D721Med (cell line): ENCODE results near the gene OR12D1.
"Not testable (repeated sequence)": the region's sequence is repeated elsewhere in the genome, so short reads cannot be mapped to it uniquely, and the experiment has no call there.

Experiments
- DNase-seq: peaks from one replicate; pipeline ENCODE4 v3.0.0; 2011; ENCODE audit warnings: low spot score; ENCODE audit not compliant: insufficient read length
- FAIRE-seq: peaks from 2 replicates; lab custom pipeline; 2011; peaks lifted over from hg19 to GRCh38; lab: Jason Lieb, UNC
- TF ChIP-seq, protein P1 (sequence below): IDR thresholded peaks from 2 replicates; pipeline ENCODE4 v1.5.1; 2012; ENCODE audit warnings: mild to moderate bottlenecking, control low read depth; ENCODE audit not compliant: insufficient read depth; ENCODE audit errors: missing control alignments

OR12D1 gene

GRCh38 chr6:29403801-29404200, 10.9 kb upstream of the OR12D1 start:
- DNase-seq (no peak), FAIRE-seq (no peak)
- TF ChIP-seq, protein P1, sequence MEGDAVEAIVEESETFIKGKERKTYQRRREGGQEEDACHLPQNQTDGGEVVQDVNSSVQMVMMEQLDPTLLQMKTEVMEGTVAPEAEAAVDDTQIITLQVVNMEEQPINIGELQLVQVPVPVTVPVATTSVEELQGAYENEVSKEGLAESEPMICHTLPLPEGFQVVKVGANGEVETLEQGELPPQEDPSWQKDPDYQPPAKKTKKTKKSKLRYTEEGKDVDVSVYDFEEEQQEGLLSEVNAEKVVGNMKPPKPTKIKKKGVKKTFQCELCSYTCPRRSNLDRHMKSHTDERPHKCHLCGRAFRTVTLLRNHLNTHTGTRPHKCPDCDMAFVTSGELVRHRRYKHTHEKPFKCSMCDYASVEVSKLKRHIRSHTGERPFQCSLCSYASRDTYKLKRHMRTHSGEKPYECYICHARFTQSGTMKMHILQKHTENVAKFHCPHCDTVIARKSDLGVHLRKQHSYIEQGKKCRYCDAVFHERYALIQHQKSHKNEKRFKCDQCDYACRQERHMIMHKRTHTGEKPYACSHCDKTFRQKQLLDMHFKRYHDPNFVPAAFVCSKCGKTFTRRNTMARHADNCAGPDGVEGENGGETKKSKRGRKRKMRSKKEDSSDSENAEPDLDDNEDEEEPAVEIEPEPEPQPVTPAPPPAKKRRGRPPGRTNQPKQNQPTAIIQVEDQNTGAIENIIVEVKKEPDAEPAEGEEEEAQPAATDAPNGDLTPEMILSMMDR, result no peak

DNA sequence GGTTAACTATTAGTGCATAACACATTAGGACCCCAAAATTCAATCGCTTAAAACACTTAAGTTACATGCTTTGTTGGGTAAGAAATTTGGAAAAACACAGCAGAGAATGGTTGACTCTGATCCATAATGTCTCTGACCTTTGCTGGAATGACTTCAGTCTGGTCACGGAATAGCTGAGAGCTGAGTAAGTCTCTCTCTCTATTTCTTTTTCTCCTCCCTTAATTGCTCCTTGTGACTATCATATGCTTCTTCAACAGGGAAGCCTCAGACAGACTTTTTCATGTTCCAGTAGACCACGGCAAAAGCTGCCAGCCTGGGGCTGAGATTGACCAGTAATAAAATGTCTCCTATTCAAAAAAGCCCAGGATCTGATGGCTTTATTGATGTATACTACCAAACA, 4.8 kb downstream of the OR12D1 start:
- TF ChIP-seq, protein P1, result no peak
- FAIRE-seq (no peak), DNase-seq (no peak)

- FAIRE-seq (no peak), DNase-seq (no peak)
- TF ChIP-seq, protein P1, result no peak
Measured at GRCh38 chr6:29424168-29424567, 9.4 kb downstream of the OR12D1 start.

DNA sequence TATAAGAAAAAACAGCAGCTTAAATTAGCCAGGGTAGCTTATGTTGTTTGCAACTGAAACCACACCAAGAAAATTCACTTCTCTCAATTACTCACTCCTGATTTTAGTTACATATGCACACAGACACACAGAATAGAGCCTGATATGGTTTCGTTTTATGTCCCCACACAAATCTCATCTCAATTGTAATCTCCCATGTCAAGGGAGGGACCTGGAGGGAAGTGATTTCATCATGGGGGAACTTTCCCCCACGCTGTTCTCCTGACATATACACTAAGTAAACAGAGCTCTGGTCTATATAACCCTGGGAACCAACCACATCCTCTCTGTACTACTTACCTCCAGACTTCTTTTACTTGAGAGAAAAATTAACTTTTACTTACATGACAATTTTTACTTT, 9.8 kb downstream of the OR12D1 start:
- FAIRE-seq (no peak), DNase-seq (no peak)
- TF ChIP-seq, protein P1, result no peak

DNA sequence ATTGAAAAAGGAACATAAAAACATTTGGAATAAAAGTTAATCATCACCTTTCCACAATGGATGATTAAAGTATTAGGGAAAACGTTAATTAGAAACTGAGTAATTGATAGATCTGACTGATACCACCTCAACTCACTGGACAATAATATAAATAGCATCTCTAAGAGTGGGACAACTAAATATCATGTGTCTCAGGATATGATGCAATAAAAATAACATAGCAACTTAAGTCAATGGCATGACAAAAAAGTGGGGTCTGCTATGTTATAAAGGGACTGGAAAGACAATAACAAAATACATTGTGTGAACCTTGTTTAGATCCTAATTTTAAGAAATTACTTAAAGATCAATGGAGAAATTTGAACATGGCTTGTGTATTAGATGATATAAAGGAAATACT, 10.3 kb downstream of the OR12D1 start:
- TF ChIP-seq, protein P1, result no peak
- no peak for DNase-seq
- no peak for FAIRE-seq

- no peak for DNase-seq
- FAIRE-seq, result no peak
- TF ChIP-seq, protein P1, result no peak
Measured at GRCh38 chr6:29426654-29427053, 11.9 kb downstream of the OR12D1 start.

- not testable (repeated sequence) for FAIRE-seq
Measured at GRCh38 chr6:29436730-29437129, 22.0 kb downstream of the OR12D1 start.

GRCh38 chr6:29439006-29439405, 24.3 kb downstream of the OR12D1 start, which contains the start of gene OR10C1:
Gene OR10C1, plus strand, starts transcription at chr6:29439306. Its CDS starts 710 bp downstream, at chr6:29440016.
- no peak for DNase-seq
- TF ChIP-seq, protein P1, result no peak
- no peak for FAIRE-seq

More at GRCh38 chr6:29436730-29437129, 22.0 kb downstream of the OR12D1 start:
- not testable (repeated sequence) for DNase-seq
